Right lobe of liver (tissue), 4 donors: ENCODE measurements around the gene CTTN.

ENCODE experiments used
- CTCF ChIP-seq, 4 donors: fragments of 200-600 bp in 3 of 4; fragments of 450-650 bp in 1 of 4; IDR thresholded peaks; one replicate each; pipeline versions ENCODE4 v1.5.1 to v1.8.0; 2016 to 2022; ENCODE audit warnings: antibody characterized with exemption in 4 of 4, mild to moderate bottlenecking in 2 of 4
- POLR2A ChIP-seq: fragments of 450-650 bp; IDR thresholded peaks from one replicate; pipeline ENCODE4 v1.6.1; 2017; ENCODE audit warnings: antibody characterized with exemption, mild to moderate bottlenecking
- donor health status: DM: no; HTN: no; CAD: no.
- donor health status: DM: no; HTN: no; CAD: no.
- donor health status: DM: no; HTN: yes; CAD: no.

GRCh38 chr11:70353900-70354568 lies 44.3 kb upstream of the CTTN start:
- TF ChIP-seq POLR2A: no peak
- no peak for TF ChIP-seq CTCF (IDR thresholded peaks at IDR 0.05)
